ENCODE measurements around the gene SERPIND1.

GRCh38 chr22:20798218-20798617 is 24.3 kb downstream of the SERPIND1 start:
- TF ChIP-seq EZH2 (IDR thresholded peaks at IDR 0.05; ENCODE audit: low read depth, unreplicated experiment) (no peak), CTCF (conservative IDR thresholded peaks at IDR 0.05; ENCODE audit: low read depth in 2 of 2) (no peak), POLR2AphosphoS5 (IDR thresholded peaks at IDR 0.05; ENCODE audit: low read depth) (no peak), CREB1 (CRISPR knock-in tag; IDR thresholded peaks at IDR 0.05; ENCODE audit: low read depth) (no peak), REST (IDR thresholded peaks at IDR 0.05; ENCODE audit: unreplicated experiment) (no peak)

Data from GM23338 (cell line).